ENCODE measurements around the gene CKAP4.

GRCh38 chr12:106275458-106275857, 27.6 kb upstream of the CKAP4 start:
- no peak for TF ChIP-seq CTCF (conservative IDR thresholded peaks at IDR 0.05)
- TF ChIP-seq ZFX (IDR thresholded peaks at IDR 0.05), result no peak

Data from C4-2B (cell line).